GM19328 (cell line): ENCODE results near the gene MAST3.
A peak's percentile ranks its signal among the peaks of the same experiment; 100 is the strongest.
"Not testable (repeated sequence)": the region's sequence is repeated elsewhere in the genome, so short reads cannot be mapped to it uniquely, and the experiment has no call there.

Experiments used
- ATAC-seq: cut with Tn5 transposase; IDR thresholded peaks from one replicate; pipeline ENCODE4 v1.9.1; 2021; ENCODE audit warnings: mild to moderate bottlenecking, moderate library complexity; ENCODE audit not compliant: unreplicated experiment

Gene MAST3

GRCh38 chr19:18086590-18087138 lies 10.9 kb upstream of the MAST3 start, which contains the start of gene IL12RB1:
IL12RB1 (minus strand) TSS chr19:18086934; CDS start chr19:18086823, 111 bp downstream.
- no peak for ATAC-seq

- not testable (repeated sequence) for ATAC-seq
Observed at GRCh38 chr19:18089096-18089541, 8.5 kb upstream of the MAST3 start.

GRCh38 chr19:18089726-18090125 lies 7.9 kb upstream of the MAST3 start:
- ATAC-seq = no peak

- no peak for ATAC-seq
Observed at GRCh38 chr19:18090545-18091216, 6.9 kb upstream of the MAST3 start.

GRCh38 chr19:18091217-18091608 lies 6.4 kb upstream of the MAST3 start:
- ATAC-seq = no peak

GRCh38 chr19:18093439-18094161 lies 4.0 kb upstream of the MAST3 start:
- no peak for ATAC-seq

- no peak for ATAC-seq
Observed at GRCh38 chr19:18096258-18096657, 1.3 kb upstream of the MAST3 start.

- ATAC-seq = no peak
Observed at GRCh38 chr19:18097993-18098890, 664 bp downstream of the MAST3 start.

- ATAC-seq = peak; percentile 42
Observed at GRCh38 chr19:18098891-18099622, 1.5 kb downstream of the MAST3 start.

GRCh38 chr19:18099623-18099995 lies 2.0 kb downstream of the MAST3 start:
- ATAC-seq = no peak

GRCh38 chr19:18100710-18101109 lies 3.1 kb downstream of the MAST3 start:
- no peak for ATAC-seq

- no peak for ATAC-seq
Observed at GRCh38 chr19:18101268-18101667, 3.7 kb downstream of the MAST3 start.

GRCh38 chr19:18102916-18103542 lies 5.5 kb downstream of the MAST3 start:
- no peak for ATAC-seq

GRCh38 chr19:18104793-18105131 lies 7.2 kb downstream of the MAST3 start:
- ATAC-seq = no peak

- ATAC-seq = not testable (repeated sequence)
Observed at GRCh38 chr19:18105259-18105658, 7.7 kb downstream of the MAST3 start.

GRCh38 chr19:18107235-18107634 lies 9.7 kb downstream of the MAST3 start:
- no peak for ATAC-seq

GRCh38 chr19:18108897-18109296 lies 11.3 kb downstream of the MAST3 start:
- no peak for ATAC-seq

GRCh38 chr19:18109341-18109732 lies 11.8 kb downstream of the MAST3 start:
- ATAC-seq = no peak

GRCh38 chr19:18109733-18110608 lies 12.4 kb downstream of the MAST3 start:
- ATAC-seq = no peak
